Measurements from ENCODE around the gene REL.
"Not testable (repeated sequence)": the region's sequence is repeated elsewhere in the genome, so short reads cannot be mapped to it uniquely, and the experiment has no call there.

Gene REL

DNA sequence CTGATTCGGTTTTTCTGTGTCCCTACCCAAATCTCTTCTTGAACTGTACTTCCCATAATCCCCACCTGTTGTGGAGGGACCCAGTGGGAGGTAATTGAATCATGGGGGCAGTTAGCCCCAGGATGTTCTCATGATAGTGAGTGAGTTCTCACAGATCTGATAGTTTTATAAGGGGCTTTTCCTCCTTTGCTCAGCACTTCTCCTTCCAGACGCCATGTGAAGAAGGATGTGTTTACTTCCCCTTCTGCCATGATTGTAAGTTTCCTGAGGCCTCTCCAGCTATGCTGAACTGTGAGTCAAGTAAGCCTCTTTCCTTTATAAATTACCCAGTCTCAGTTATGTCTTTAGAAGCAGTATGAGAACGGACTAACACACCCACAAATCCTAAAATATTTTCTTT is 16.0 kb upstream of the REL start:
- H3K27me3 ChIP-seq (ENCODE audit: control insufficient read depth, insufficient read depth, low read length, poor library complexity, severe bottlenecking); H3K36me3 ChIP-seq (ENCODE audit: control insufficient read depth, insufficient read depth, low read length); H3K4me3 ChIP-seq (ENCODE audit: insufficient read depth, low read depth, low read length); H3K4me1 ChIP-seq (ENCODE audit: control insufficient read depth, insufficient read depth, low read length); H3K9me3 ChIP-seq (ENCODE audit: control insufficient read depth, low read length); H3K27ac ChIP-seq (ENCODE audit: insufficient read depth, low read depth, low read length, poor library complexity, severe bottlenecking): not testable (repeated sequence)
- WGBS, 2 experiments: 75 to 77% methylated on average over 3 of the region's 3 CpGs

DNA sequence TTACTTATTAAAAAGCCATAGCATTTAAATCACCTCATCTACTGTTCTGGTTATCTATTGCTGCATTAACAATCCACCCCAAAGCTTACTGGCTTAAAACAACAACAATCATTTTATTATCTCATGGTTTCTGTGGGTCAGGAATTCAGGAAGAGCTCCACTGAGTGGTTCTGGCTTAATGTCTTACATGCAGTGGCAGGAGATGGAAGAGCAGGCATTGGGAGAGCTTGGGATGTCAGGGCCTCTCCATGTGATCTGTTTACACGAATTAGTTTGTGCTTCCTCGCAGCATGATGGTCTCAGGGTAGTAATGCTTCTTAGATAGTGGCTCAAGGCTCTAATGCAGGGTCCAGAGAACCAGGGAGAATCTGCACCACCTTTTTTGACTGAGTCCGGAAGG is 14.4 kb upstream of the REL start:
- Histone ChIP-seq H3K9me3 (ENCODE audit: control insufficient read depth, low read length) (no peaks in the 10 kb centered on the region), H3K27ac (ENCODE audit: insufficient read depth, low read depth, low read length, poor library complexity, severe bottlenecking) (no peak overlapping the region)
- WGBS, 2 experiments: 83 to 84% methylated on average over 3 of the region's 3 CpGs

DNA sequence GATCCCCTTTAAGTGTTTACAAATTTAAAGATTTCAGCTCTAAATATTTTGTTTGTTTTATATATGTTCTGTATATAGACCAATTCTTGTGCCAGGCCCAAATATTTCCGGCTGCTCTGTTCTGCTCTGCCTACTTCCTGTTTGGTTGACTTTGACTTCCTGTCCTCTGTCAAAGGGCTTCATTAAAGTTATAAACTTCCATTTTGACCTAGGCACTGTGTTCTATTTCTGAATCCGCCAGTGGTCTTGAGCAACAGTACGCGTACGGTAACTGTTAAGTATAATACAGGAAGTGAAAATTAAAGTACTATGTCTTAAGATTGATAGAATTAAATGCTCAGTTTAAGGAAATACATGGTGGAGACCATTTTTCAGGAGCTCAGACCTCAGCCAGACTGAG is 13.5 kb upstream of the REL start:
- H3K4me3 ChIP-seq (ENCODE audit: insufficient read depth, low read depth, low read length): no peak overlapping the region
- no peaks in the 10 kb centered on the region for H3K27me3 ChIP-seq (ENCODE audit: control insufficient read depth, insufficient read depth, low read length, poor library complexity, severe bottlenecking)
- no peaks in the 10 kb centered on the region for H3K9me3 ChIP-seq (ENCODE audit: control insufficient read depth, low read length)
- WGBS, 2 experiments: 76 to 79% methylated on average over 5 of the region's 5 CpGs
- H3K4me1 ChIP-seq (ENCODE audit: control insufficient read depth, insufficient read depth, low read length): no peaks in the 10 kb centered on the region
- no peaks in the 10 kb centered on the region for H3K36me3 ChIP-seq (ENCODE audit: control insufficient read depth, insufficient read depth, low read length)
- H3K27ac ChIP-seq (ENCODE audit: insufficient read depth, low read depth, low read length, poor library complexity, severe bottlenecking): no peak overlapping the region

More for the DNA sequence above, 14.4 kb upstream of the REL start:
- Histone ChIP-seq H3K36me3 (ENCODE audit: control insufficient read depth, insufficient read depth, low read length) (no peaks in the 10 kb centered on the region), H3K4me1 (ENCODE audit: control insufficient read depth, insufficient read depth, low read length) (no peaks in the 10 kb centered on the region), H3K4me3 (ENCODE audit: insufficient read depth, low read depth, low read length) (no peak overlapping the region), H3K27me3 (ENCODE audit: control insufficient read depth, insufficient read depth, low read length, poor library complexity, severe bottlenecking) (no peaks in the 10 kb centered on the region)

DNA sequence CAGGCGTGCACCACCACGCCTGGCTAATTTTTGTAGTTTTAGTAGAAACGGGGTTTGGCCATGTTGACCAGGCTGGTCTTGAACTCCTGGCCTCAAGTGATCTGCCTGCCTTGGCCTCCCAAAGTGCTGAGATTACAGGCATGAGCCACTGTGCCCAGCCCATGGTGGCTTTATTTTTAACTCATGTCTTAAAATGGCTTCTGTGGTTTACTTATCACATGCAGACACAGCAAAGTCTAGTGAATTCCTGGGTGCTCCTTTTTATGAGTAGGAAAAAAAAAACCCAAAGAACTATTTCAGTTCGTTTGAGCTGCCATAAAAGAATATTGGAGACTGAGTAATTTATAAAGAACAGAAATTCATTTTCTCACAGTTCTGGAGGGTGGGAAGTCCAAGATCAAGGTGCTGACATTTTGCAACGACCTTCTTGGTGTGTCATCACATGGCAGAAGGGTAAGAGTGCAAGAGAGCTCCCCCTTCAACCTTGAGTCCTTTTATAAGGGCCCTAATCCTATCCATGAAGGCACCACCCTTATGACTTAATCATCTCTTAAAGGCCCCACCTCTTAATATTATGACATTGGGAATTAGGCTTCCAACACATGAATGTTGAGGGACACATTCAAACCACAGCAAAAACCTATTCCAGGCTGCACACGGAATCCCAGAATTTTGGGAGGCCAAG is 12.6 kb upstream of the REL start:
- Histone ChIP-seq H3K4me3 (ENCODE audit: insufficient read depth, low read depth, low read length) (no peak overlapping the region), H3K27ac (ENCODE audit: insufficient read depth, low read depth, low read length, poor library complexity, severe bottlenecking) (no peak overlapping the region), H3K27me3 (ENCODE audit: control insufficient read depth, insufficient read depth, low read length, poor library complexity, severe bottlenecking) (no peaks in the 10 kb centered on the region), H3K9me3 (ENCODE audit: control insufficient read depth, low read length) (no peaks in the 10 kb centered on the region), H3K36me3 (ENCODE audit: control insufficient read depth, insufficient read depth, low read length) (no peaks in the 10 kb centered on the region), H3K4me1 (ENCODE audit: control insufficient read depth, insufficient read depth, low read length) (no peaks in the 10 kb centered on the region)
- WGBS, 2 experiments: 89 to 90% methylated on average over 6 of the region's 6 CpGs

DNA sequence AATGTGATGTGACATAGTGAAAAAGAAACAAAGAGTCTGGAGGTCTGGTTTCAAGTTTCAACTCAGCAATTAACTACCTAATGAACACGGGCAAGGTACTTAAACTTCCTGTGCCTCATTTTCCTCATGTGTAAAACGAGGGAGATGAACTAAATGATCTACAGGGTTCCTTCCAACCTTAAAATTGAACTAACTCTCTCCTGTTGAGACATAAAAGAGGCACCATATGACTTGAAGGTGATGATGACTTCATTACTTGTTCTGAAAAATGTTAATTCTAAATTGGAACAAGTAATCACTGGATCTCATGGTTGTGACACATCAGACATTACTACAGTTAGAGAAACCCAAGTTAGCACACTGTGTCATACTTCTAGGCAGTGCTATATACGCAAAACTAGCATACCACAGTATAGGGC is 8.9 kb upstream of the REL start:
- H3K27me3 ChIP-seq (ENCODE audit: control insufficient read depth, insufficient read depth, low read length, poor library complexity, severe bottlenecking): no peaks in the 10 kb centered on the region
- H3K9me3 ChIP-seq (ENCODE audit: control insufficient read depth, low read length): no peaks in the 10 kb centered on the region
- no peak overlapping the region for H3K4me3 ChIP-seq (ENCODE audit: insufficient read depth, low read depth, low read length)
- no peaks in the 10 kb centered on the region for H3K4me1 ChIP-seq (ENCODE audit: control insufficient read depth, insufficient read depth, low read length)
- H3K36me3 ChIP-seq (ENCODE audit: control insufficient read depth, insufficient read depth, low read length): no peaks in the 10 kb centered on the region
- WGBS, 2 experiments: 93 to 94% methylated on average over 3 of the region's 3 CpGs
- H3K27ac ChIP-seq (ENCODE audit: insufficient read depth, low read depth, low read length, poor library complexity, severe bottlenecking): no peak overlapping the region

DNA sequence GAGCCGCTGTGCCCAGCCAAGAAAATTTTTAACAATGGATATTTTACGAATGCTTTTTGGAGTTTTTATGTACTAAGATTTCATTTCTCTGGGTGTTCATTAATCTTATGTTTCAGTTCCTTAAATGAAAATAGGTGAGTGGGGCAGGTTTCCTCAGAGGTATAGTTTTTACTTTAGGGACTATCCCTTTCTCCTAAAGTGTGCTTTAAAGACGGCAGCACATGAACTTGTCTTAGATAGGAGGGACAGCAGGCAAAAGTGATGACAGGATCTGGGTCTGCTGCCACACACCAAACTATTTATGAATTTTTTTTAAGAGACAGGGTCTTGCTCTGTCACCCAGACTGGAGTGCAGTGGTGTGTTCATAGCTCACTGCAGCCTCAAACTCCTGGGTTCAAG is 8.0 kb upstream of the REL start:
- H3K27me3 ChIP-seq (ENCODE audit: control insufficient read depth, insufficient read depth, low read length, poor library complexity, severe bottlenecking): no peaks in the 10 kb centered on the region
- H3K9me3 ChIP-seq (ENCODE audit: control insufficient read depth, low read length): no peaks in the 10 kb centered on the region
- WGBS, 2 experiments: 86 to 96% methylated on average over 3 of the region's 3 CpGs
- H3K27ac ChIP-seq (ENCODE audit: insufficient read depth, low read depth, low read length, poor library complexity, severe bottlenecking): no peak overlapping the region
- no peaks in the 10 kb centered on the region for H3K4me1 ChIP-seq (ENCODE audit: control insufficient read depth, insufficient read depth, low read length)
- no peaks in the 10 kb centered on the region for H3K36me3 ChIP-seq (ENCODE audit: control insufficient read depth, insufficient read depth, low read length)
- no peak overlapping the region for H3K4me3 ChIP-seq (ENCODE audit: insufficient read depth, low read depth, low read length)

DNA sequence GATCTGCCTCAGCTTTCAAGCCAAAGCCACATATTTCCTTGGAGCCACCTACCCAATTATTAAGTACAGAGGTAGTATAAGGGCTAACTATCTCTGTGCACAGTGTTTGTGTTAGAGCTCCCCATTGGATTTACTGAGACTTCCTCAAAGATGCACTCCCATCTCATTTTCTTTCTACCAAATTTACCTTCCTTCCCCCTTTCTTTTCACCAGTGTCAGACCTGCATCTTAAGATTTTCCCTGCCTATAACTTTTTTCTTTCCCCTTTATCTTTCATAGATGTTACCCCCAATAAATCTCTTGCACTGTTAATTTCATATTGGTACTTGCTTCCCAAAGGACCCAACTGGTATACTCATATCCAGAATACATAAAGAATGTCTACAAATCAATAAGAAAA is 5.9 kb upstream of the REL start:
- Histone ChIP-seq H3K9me3 (ENCODE audit: control insufficient read depth, low read length) (no peaks in the 10 kb centered on the region), H3K4me1 (ENCODE audit: control insufficient read depth, insufficient read depth, low read length) (no peaks in the 10 kb centered on the region), H3K36me3 (ENCODE audit: control insufficient read depth, insufficient read depth, low read length) (no peaks in the 10 kb centered on the region), H3K27me3 (ENCODE audit: control insufficient read depth, insufficient read depth, low read length, poor library complexity, severe bottlenecking) (no peaks in the 10 kb centered on the region), H3K4me3 (ENCODE audit: insufficient read depth, low read depth, low read length) (no peak overlapping the region), H3K27ac (ENCODE audit: insufficient read depth, low read depth, low read length, poor library complexity, severe bottlenecking) (no peak overlapping the region)

DNA sequence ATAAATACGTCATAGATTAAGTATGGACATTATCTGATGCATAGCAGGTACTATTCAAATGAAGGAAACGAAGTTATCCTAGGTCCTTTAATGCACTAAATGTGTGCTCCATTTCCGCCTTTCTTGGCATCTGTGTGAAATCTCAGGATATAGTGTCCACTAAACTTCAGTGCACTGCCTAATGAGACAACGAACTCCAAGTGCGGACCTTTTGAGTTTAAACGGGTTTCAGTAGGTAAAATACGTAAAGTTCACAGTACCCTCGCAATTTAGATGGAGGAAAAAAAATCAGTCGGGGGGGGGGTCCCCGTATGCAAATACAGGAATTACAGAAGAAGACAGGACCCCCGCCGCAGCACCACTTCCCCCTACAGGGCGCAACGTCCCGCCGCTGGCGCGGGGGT is 729 bp upstream of the REL start:
- Histone ChIP-seq H3K27ac (ENCODE audit: insufficient read depth, low read depth, low read length, poor library complexity, severe bottlenecking) (peak overlapping the region; percentile 86), H3K9me3 (ENCODE audit: control insufficient read depth, low read length) (no peaks in the 10 kb centered on the region), H3K4me1 (ENCODE audit: control insufficient read depth, insufficient read depth, low read length) (peaks cover 5% of the 10 kb centered on the region), H3K36me3 (ENCODE audit: control insufficient read depth, insufficient read depth, low read length) (no peaks in the 10 kb centered on the region), H3K27me3 (ENCODE audit: control insufficient read depth, insufficient read depth, low read length, poor library complexity, severe bottlenecking) (peaks cover 12% of the 10 kb centered on the region), H3K4me3 (ENCODE audit: insufficient read depth, low read depth, low read length) (peak overlapping the region; percentile 70)
- WGBS, 2 experiments: 9 to 10% methylated on average over 18 of the region's 18 CpGs

DNA sequence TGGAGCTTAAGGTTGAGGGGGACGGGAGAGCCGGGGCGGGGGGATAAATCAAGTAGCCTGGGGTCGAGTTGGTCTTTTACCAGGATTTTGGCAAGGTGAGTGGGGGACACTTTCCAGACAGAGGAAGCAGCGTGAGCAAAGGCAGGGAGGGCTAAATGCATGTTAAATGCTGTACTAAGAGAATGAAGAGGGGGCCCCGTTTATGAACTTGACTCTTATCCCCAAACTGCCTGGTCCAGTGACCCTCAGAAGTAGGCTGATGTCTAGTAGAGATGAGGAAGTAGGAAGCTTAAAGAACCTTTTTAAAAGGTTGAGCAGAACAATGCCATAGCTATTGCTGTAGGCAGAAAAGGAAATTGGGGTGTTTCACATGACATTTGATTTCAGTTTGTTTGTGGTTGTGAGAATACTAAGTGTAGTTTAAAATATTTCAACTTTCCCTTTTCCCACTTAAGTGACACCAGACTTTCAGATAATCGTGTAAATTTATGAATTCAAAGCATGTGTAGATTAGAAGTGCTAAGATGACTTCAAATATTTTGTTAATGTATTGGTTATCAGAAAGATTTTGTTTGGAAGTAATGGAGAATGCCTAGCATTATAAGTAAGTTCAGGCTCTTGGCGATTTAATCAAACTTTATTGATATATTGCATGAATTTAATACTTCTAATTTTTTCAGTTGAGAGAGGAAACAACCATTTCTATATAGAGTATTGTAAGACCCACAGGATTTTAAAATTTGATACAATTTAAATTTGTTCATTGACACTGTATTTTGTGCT is 1.8 kb downstream of the REL start:
- H3K4me1 ChIP-seq (ENCODE audit: control insufficient read depth, insufficient read depth, low read length): peaks cover 5% of the 10 kb centered on the region
- peaks cover 12% of the 10 kb centered on the region for H3K27me3 ChIP-seq (ENCODE audit: control insufficient read depth, insufficient read depth, low read length, poor library complexity, severe bottlenecking)
- H3K4me3 ChIP-seq (ENCODE audit: insufficient read depth, low read depth, low read length): peak overlapping the region; percentile 70
- H3K9me3 ChIP-seq (ENCODE audit: control insufficient read depth, low read length): no peaks in the 10 kb centered on the region
- WGBS, 2 experiments: 32 to 36% methylated on average over 7 of the region's 8 CpGs
- H3K36me3 ChIP-seq (ENCODE audit: control insufficient read depth, insufficient read depth, low read length): no peaks in the 10 kb centered on the region
- H3K27ac ChIP-seq (ENCODE audit: insufficient read depth, low read depth, low read length, poor library complexity, severe bottlenecking): no peak overlapping the region

DNA sequence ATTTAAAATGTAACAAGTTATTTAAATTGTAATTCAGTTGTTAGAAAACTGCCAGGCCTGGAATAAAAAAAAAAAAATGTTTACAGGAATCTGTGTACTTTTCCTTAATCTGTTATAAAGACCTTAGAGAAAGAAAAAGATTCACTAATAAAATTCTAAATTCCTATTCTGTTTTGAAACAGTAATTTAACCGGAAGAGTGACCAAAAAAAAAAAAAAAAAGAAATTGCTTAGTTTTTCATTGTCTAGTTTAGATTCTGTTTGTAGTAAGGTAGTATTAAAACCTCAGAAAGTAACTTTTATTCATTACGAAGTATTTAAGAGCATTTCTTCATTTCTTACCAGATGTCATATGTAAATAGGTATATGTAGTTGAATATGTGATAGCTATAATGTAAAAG is 2.5 kb downstream of the REL start:
- H3K4me3 ChIP-seq (ENCODE audit: insufficient read depth, low read depth, low read length): no peak overlapping the region
- H3K36me3 ChIP-seq (ENCODE audit: control insufficient read depth, insufficient read depth, low read length): no peaks in the 10 kb centered on the region
- no peak overlapping the region for H3K27ac ChIP-seq (ENCODE audit: insufficient read depth, low read depth, low read length, poor library complexity, severe bottlenecking)
- no peaks in the 10 kb centered on the region for H3K9me3 ChIP-seq (ENCODE audit: control insufficient read depth, low read length)
- WGBS, 2 experiments: 88% methylated on average over 1 of the region's 2 CpGs; no CpG with 5 or more reads in 1 of the 2 experiments
- H3K4me1 ChIP-seq (ENCODE audit: control insufficient read depth, insufficient read depth, low read length): peaks cover 5% of the 10 kb centered on the region
- peaks cover 12% of the 10 kb centered on the region for H3K27me3 ChIP-seq (ENCODE audit: control insufficient read depth, insufficient read depth, low read length, poor library complexity, severe bottlenecking)
